Smooth muscle cell (in vitro differentiated cells): ENCODE measurements around the gene DYNC2I2. TPM values are rescaled to one million over a fixed set of nuclear protein-coding genes. Genes with fewer than 3 reads are reported as not detected.

ENCODE experiments used
- DNase-seq: peaks from one replicate; lab custom pipeline; 2025; ENCODE audit not compliant: unreplicated experiment; lab: John Stamatoyannopoulos, UW
- H2AFZ ChIP-seq: fragments of 200-600 bp; sonication (generic); 2 replicates; pipeline ENCODE4 v1.6.0; 2016; ENCODE audit warnings: antibody characterized with exemption, low read depth, mild to moderate bottlenecking
- H3F3A ChIP-seq: fragments of 200-600 bp; sonication (generic); 2 replicates; pipeline ENCODE4 v1.6.0; 2017; ENCODE audit warnings: antibody characterized with exemption, low read depth
- H3K27ac ChIP-seq: fragments of 200-600 bp; sonication (generic); 2 replicates; pipeline ENCODE4 v1.5.1; 2016; ENCODE audit warnings: low read depth, mild to moderate bottlenecking
- H3K27me3 ChIP-seq: fragments of 200-600 bp; sonication (generic); 2 replicates; pipeline ENCODE4 v1.6.1; 2016; ENCODE audit warnings: low read depth, mild to moderate bottlenecking
- H3K36me3 ChIP-seq: fragments of 200-600 bp; sonication (generic); 2 replicates; pipeline ENCODE4 v1.5.1; 2016; ENCODE audit warnings: low read depth
- H3K4me1 ChIP-seq: fragments of 200-600 bp; sonication (generic); 2 replicates; pipeline ENCODE4 v1.5.1; 2016; ENCODE audit warnings: low read depth
- H3K4me2 ChIP-seq: fragments of 200-600 bp; sonication (generic); 2 replicates; pipeline ENCODE4 v1.6.0; 2016; ENCODE audit warnings: mild to moderate bottlenecking
- H3K4me3 ChIP-seq: fragments of 200-600 bp; sonication (generic); 2 replicates; pipeline ENCODE4 v1.5.1; 2016; ENCODE audit warnings: mild to moderate bottlenecking
- H3K79me2 ChIP-seq: fragments of 200-600 bp; sonication (generic); 2 replicates; pipeline ENCODE4 v1.6.0; 2016; ENCODE audit warnings: low read depth, mild to moderate bottlenecking
- H3K9ac ChIP-seq: fragments of 200-600 bp; sonication (generic); 2 replicates; pipeline ENCODE4 v1.6.0; 2016; ENCODE audit warnings: low read depth
- H3K9me3 ChIP-seq: fragments of 200-600 bp; sonication (generic); replicated peaks from 2 replicates; pipeline ENCODE4 v1.5.1; 2016; ENCODE audit warnings: low read depth
- H4K20me1 ChIP-seq: fragments of 200-600 bp; sonication (generic); 2 replicates; pipeline ENCODE4 v1.6.0; 2016; ENCODE audit warnings: low read depth
- CTCF ChIP-seq: fragments of 200-600 bp; sonication (generic); IDR thresholded peaks from 2 replicates; pipeline ENCODE4 v1.5.1; 2017; ENCODE audit warnings: borderline replicate concordance, mild to moderate bottlenecking, antibody characterized with exemption; ENCODE audit not compliant: insufficient read depth, poor library complexity, severe bottlenecking
- WGBS: methylation state at CpG from one replicate; pipeline ENCODE4 v1.1.7; 2016; ENCODE audit warnings: low lambda C conversion rate; 5-methylcytosine and 5-hydroxymethylcytosine counted together
- polyA plus RNA-seq: library from polyadenylated mRNA; unstranded; fragments of >200 nt; fragmentation: Nextera tagmentation; extraction: Ambion mirVana; gene quantifications from 2 replicates; pipeline ENCODE4 v1.2.1, GENCODE V29; 2016
- total RNA-seq: library from RNA; depleted of rRNA; stranded (reverse); fragments of >200 nt; gene quantifications from 2 replicates; pipeline ENCODE4 v1.2.3, GENCODE V29; 2014

The DYNC2I2 gene
- total RNA-seq (23.5 and 28.6 TPM in 2 replicates), polyA plus RNA-seq (50.9 and 58.3 TPM in 2 replicates)

- Histone ChIP-seq H3K79me2 (peaks cover 7% of the 10 kb centered on the region), H3K9ac (peak within 1 kb of the TSS; percentile 95), H3K27ac (peak within 1 kb of the TSS; percentile 96), H3K4me2 (peak within 1 kb of the TSS; percentile 94), H3K36me3 (no peaks in the 10 kb centered on the region), H4K20me1 (no peaks in the 10 kb centered on the region), H3K4me1 (no peaks in the 10 kb centered on the region), H3F3A (peaks cover 5% of the 10 kb centered on the region), H3K9me3 (no peaks in the 10 kb centered on the region), H3K4me3 (peak within 1 kb of the TSS; percentile 72), H3K27me3 (no peaks in the 10 kb centered on the region), H2AFZ (peak within 1 kb of the TSS; percentile 84)
- no peak for TF ChIP-seq CTCF
- peak; percentile 81 for DNase-seq
- WGBS, result under 1% methylated on average over 86 of the region's 86 CpGs
Measured at GRCh38 chr9:128656416-128657343, at the start of gene DYNC2I2. TSS of gene DYNC2I2 (minus strand) at chr9:128656847. CDS start at chr9:128656726, 121 bp downstream.

- no peak overlapping the region for H3K4me2 ChIP-seq
- no peaks in the 10 kb centered on the region for H3K9me3 ChIP-seq
- DNase-seq, result no peak
- H3K4me1 ChIP-seq, result no peaks in the 10 kb centered on the region
- TF ChIP-seq CTCF, result no peak
- no peaks in the 10 kb centered on the region for H3K27me3 ChIP-seq
- no peaks in the 10 kb centered on the region for H3K79me2 ChIP-seq
- no peak overlapping the region for H3K27ac ChIP-seq
- WGBS, result 100% methylated on average over 1 of the region's 1 CpG
- no peaks in the 10 kb centered on the region for H3F3A ChIP-seq
- no peak overlapping the region for H3K4me3 ChIP-seq
- no peaks in the 10 kb centered on the region for H3K36me3 ChIP-seq
- no peaks in the 10 kb centered on the region for H4K20me1 ChIP-seq
- H2AFZ ChIP-seq, result no peak overlapping the region
- no peak overlapping the region for H3K9ac ChIP-seq
Measured at GRCh38 chr9:128706045-128706444, 49.4 kb upstream of the DYNC2I2 start.

GRCh38 chr9:128705051-128705965, 48.7 kb upstream of the DYNC2I2 start:
- no peaks in the 10 kb centered on the region for H3K79me2 ChIP-seq
- DNase-seq, result no peak
- no peaks in the 10 kb centered on the region for H3F3A ChIP-seq
- H3K4me2 ChIP-seq, result no peak overlapping the region
- H3K4me1 ChIP-seq, result no peaks in the 10 kb centered on the region
- H3K4me3 ChIP-seq, result no peak overlapping the region
- H4K20me1 ChIP-seq, result no peaks in the 10 kb centered on the region
- H3K27ac ChIP-seq, result no peak overlapping the region
- no peaks in the 10 kb centered on the region for H3K27me3 ChIP-seq
- H3K9me3 ChIP-seq, result no peaks in the 10 kb centered on the region
- no peaks in the 10 kb centered on the region for H3K36me3 ChIP-seq
- TF ChIP-seq CTCF, result no peak
- no peak overlapping the region for H3K9ac ChIP-seq
- 95% methylated on average over 36 of the region's 36 CpGs for WGBS
- H2AFZ ChIP-seq, result no peak overlapping the region
